ENCODE measurements around the gene RAET1E. TPM values are rescaled to one million over a fixed set of nuclear protein-coding genes. Genes with fewer than 3 reads are reported as not detected.
A peak's percentile ranks its signal among the peaks of the same experiment; 100 is the strongest.
"Not testable (repeated sequence)": the region's sequence is repeated elsewhere in the genome, so short reads cannot be mapped to it uniquely, and the experiment has no call there.

RAET1E gene
- total and polyA plus RNA-seq, 8 donors = 0.19 to 2.6 TPM; not detected in 6

GRCh38 chr6:149854532-149854931 lies 43.4 kb downstream of the RAET1E start:
- DNase-seq = peak; percentile 61 to 65
- no peak for TF ChIP-seq CTCF (IDR thresholded peaks at IDR 0.05)
- no peak for TF ChIP-seq EP300 (IDR thresholded peaks at IDR 0.05)
- TF ChIP-seq POLR2A (IDR thresholded peaks at IDR 0.05) = no peak
- no peak for TF ChIP-seq POLR2AphosphoS5 (IDR thresholded peaks at IDR 0.05)
- no peaks in the 10 kb centered on the region for H3K9me3 ChIP-seq
- peak overlapping the region in 4 of 5 donors; percentile 2 to 77 (median 56) for H3K27ac ChIP-seq
- no peaks in the 10 kb centered on the region for H3K27me3 ChIP-seq
- WGBS, 5 donors = 38 to 54% (median 48%) methylated on average over 6 of the region's 6 CpGs
- no peak overlapping the region for H3K4me3 ChIP-seq
- intact Hi-C loops (cut with DNase I; ENCODE audit: low total_unique reads) = no loop called here
- peaks cover 8 to 71% (median 37%) of the 10 kb centered on the region in 4 donors for H3K4me1 ChIP-seq
- peaks cover 0 to 12% (median 9%) of the 10 kb centered on the region in 4 donors for H3K36me3 ChIP-seq

GRCh38 chr6:149854017-149854416 lies 43.9 kb downstream of the RAET1E start:
- H3K9me3 ChIP-seq; H3K4me3 ChIP-seq; H3K27me3 ChIP-seq; DNase-seq; intact Hi-C loops (cut with DNase I; ENCODE audit: low total_unique reads): not testable (repeated sequence)
- Histone ChIP-seq H3K4me1 (peaks cover 3 to 66% (median 34%) of the 10 kb centered on the region in 4 donors), H3K36me3 (peaks cover 0 to 16% (median 9%) of the 10 kb centered on the region in 4 donors), H3K27ac (peak overlapping the region in 3 of 5 donors; percentile 36 to 77 (median 77))
- WGBS, 5 donors = 92 to 96% (median 94%) methylated on average over 4 of the region's 4 CpGs

- Histone ChIP-seq H3K4me1 (peaks cover 0 to 67% (median 33%) of the 10 kb centered on the region in 4 donors), H3K27me3 (no peaks in the 10 kb centered on the region), H3K36me3 (peaks cover 0 to 16% (median 9%) of the 10 kb centered on the region in 4 donors), H3K4me3 (peak overlapping the region in 1 of 4 donors; percentile 7), H3K9me3 (no peaks in the 10 kb centered on the region), H3K27ac (peak overlapping the region in 3 of 5 donors; percentile 11 to 82 (median 74))
- intact Hi-C loops (cut with DNase I; ENCODE audit: low total_unique reads) = no loop called here
- WGBS, 5 donors = 70 to 89% (median 84%) methylated on average over 12 of the region's 12 CpGs
- TF ChIP-seq POLR2AphosphoS5 (IDR thresholded peaks at IDR 0.05) (no peak), EP300 (IDR thresholded peaks at IDR 0.05) (no peak), POLR2A (IDR thresholded peaks at IDR 0.05) (no peak), CTCF (IDR thresholded peaks at IDR 0.05) (no peak)
- no peak for DNase-seq
These were observed 45.0 kb downstream of the RAET1E start for GRCh38 chr6:149852881-149853280.

- intact Hi-C loops (cut with DNase I; ENCODE audit: low total_unique reads) = no loop called here
- TF ChIP-seq EP300 (IDR thresholded peaks at IDR 0.05) (no peak), POLR2AphosphoS5 (IDR thresholded peaks at IDR 0.05) (peak in 2 of 3 donors; percentile 15 to 75)
- H3K27me3 ChIP-seq = no peaks in the 10 kb centered on the region
- no peaks in the 10 kb centered on the region for H3K9me3 ChIP-seq
- peak in 1 of 2 donors; percentile 51 for DNase-seq
- H3K4me3 ChIP-seq = peak overlapping the region in 1 of 4 donors; percentile 7
- H3K27ac ChIP-seq = peak overlapping the region in 4 of 5 donors; percentile 11 to 82 (median 76)
- WGBS, 5 donors = 20 to 31% (median 30%) methylated on average over 6 of the region's 6 CpGs
- peaks cover 0 to 16% (median 9%) of the 10 kb centered on the region in 4 donors for H3K36me3 ChIP-seq
- H3K4me1 ChIP-seq = peaks cover 3 to 69% (median 39%) of the 10 kb centered on the region in 4 donors
These were observed 45.7 kb downstream of the RAET1E start for GRCh38 chr6:149852180-149852579.

- Histone ChIP-seq H3K4me3 (no peak overlapping the region), H3K36me3 (peaks cover 0 to 16% (median 9%) of the 10 kb centered on the region in 4 donors), H3K27me3 (no peaks in the 10 kb centered on the region), H3K27ac (peak overlapping the region in 2 of 5 donors; percentile 74 to 82), H3K9me3 (no peaks in the 10 kb centered on the region), H3K4me1 (peaks cover 7 to 69% (median 43%) of the 10 kb centered on the region in 4 donors)
- WGBS, 5 donors = 77 to 87% (median 79%) methylated on average over 5 of the region's 5 CpGs
- DNase-seq = no peak
- TF ChIP-seq POLR2A (IDR thresholded peaks at IDR 0.05) (no peak), POLR2AphosphoS5 (IDR thresholded peaks at IDR 0.05) (no peak), EP300 (IDR thresholded peaks at IDR 0.05) (no peak), CTCF (IDR thresholded peaks at IDR 0.05) (no peak)
- intact Hi-C loops (cut with DNase I; ENCODE audit: low total_unique reads) = no loop called here
These were observed 46.3 kb downstream of the RAET1E start for GRCh38 chr6:149851461-149852110.

GRCh38 chr6:149848343-149848742 lies 49.6 kb downstream of the RAET1E start:
- H3K9me3 ChIP-seq; intact Hi-C loops (cut with DNase I; ENCODE audit: low total_unique reads); H3K27me3 ChIP-seq; H3K4me3 ChIP-seq; DNase-seq: not testable (repeated sequence)
- peaks cover 0 to 16% (median 9%) of the 10 kb centered on the region in 4 donors for H3K36me3 ChIP-seq
- WGBS, 5 donors = 68 to 96% (median 79%) methylated on average over 4 of the region's 4 CpGs
- peak overlapping the region in 1 of 5 donors; percentile 44 for H3K27ac ChIP-seq
- H3K4me1 ChIP-seq = peaks cover 19 to 50% (median 38%) of the 10 kb centered on the region in 4 donors
